Endodermal cell (in vitro differentiated cells): ENCODE measurements around the gene RASGRF1. TPM values are rescaled to one million over a fixed set of nuclear protein-coding genes. Genes with fewer than 3 reads are reported as not detected.

Experiments used
- DNase-seq: peaks from one replicate; pipeline ENCODE4 v3.0.0-alpha.2; 2017
- H3K27ac ChIP-seq: 2 replicates; pipeline ENCODE4 v1.5.1; 2013; ENCODE audit warnings: mild to moderate bottlenecking, low read depth, low read length, moderate library complexity
- H3K27me3 ChIP-seq: 2 replicates; pipeline ENCODE4 v1.6.1; 2013; ENCODE audit warnings: mild to moderate bottlenecking, low read length, moderate library complexity; ENCODE audit not compliant: insufficient read depth, control insufficient read depth, poor library complexity, severe bottlenecking
- H3K36me3 ChIP-seq: 2 replicates; pipeline ENCODE4 v1.7.0; 2013; ENCODE audit warnings: mild to moderate bottlenecking, low read length, moderate library complexity; ENCODE audit not compliant: control insufficient read depth, insufficient read depth
- H3K4me1 ChIP-seq: one replicate; pipeline ENCODE4 v1.7.0; 2013; ENCODE audit warnings: low read length; ENCODE audit not compliant: control insufficient read depth, insufficient read depth
- H3K4me3 ChIP-seq: 2 replicates; pipeline ENCODE4 v1.5.1; 2013; ENCODE audit warnings: mild to moderate bottlenecking, low read length, moderate library complexity
- H3K9ac ChIP-seq: 2 replicates; pipeline ENCODE4 v1.6.1; 2013; ENCODE audit warnings: mild to moderate bottlenecking, low read length, moderate library complexity; ENCODE audit not compliant: poor library complexity, severe bottlenecking; ENCODE audit errors: extremely low read depth
- H3K9me3 ChIP-seq: 2 replicates; pipeline ENCODE4 v1.6.1; 2013; ENCODE audit warnings: mild to moderate bottlenecking, low read length, moderate library complexity; ENCODE audit not compliant: control insufficient read depth
- H3K27ac Mint-ChIP-seq: 2 replicates; pipeline ENCODE4 v1.8.0; 2020; ENCODE audit warnings: mixed read lengths
- H3K27me3 Mint-ChIP-seq: 2 replicates; pipeline ENCODE4 v1.8.0; 2021; ENCODE audit warnings: mild to moderate bottlenecking, mixed read lengths; ENCODE audit not compliant: insufficient read depth
- H3K36me3 Mint-ChIP-seq: 2 replicates; pipeline ENCODE4 v1.8.0; 2020; ENCODE audit warnings: low read depth, mixed read lengths
- H3K4me1 Mint-ChIP-seq: 2 replicates; pipeline ENCODE4 v1.8.0; 2020; ENCODE audit warnings: mixed read lengths
- H3K4me3 Mint-ChIP-seq: 2 replicates; pipeline ENCODE4 v1.8.0; 2020; ENCODE audit warnings: mild to moderate bottlenecking, moderate library complexity, mixed read lengths
- H3K9me3 Mint-ChIP-seq: 2 replicates; pipeline ENCODE4 v1.8.0; 2020; ENCODE audit warnings: mild to moderate bottlenecking, mixed read lengths
- WGBS, 2 experiments: methylation state at CpG; one replicate each; pipeline versions ENCODE4 v1.1.5 to v1.1.7; 2013; ENCODE audit warnings: missing lambda C conversion rate in 2 of 2, mixed read lengths in 1 of 2; ENCODE audit not compliant: insufficient coverage in 1 of 2, insufficient read length in 1 of 2; 5-methylcytosine and 5-hydroxymethylcytosine counted together
- total RNA-seq, 2 donors: library from RNA; stranded (reverse); fragmentation: NEBNext Ultra II Directional in 1 of 2; extraction: Animal tissue kit (Norgen Biotek cat#: 25700) in 1 of 2; gene quantifications; 2 replicates in 1 of 2; 3 replicates in 1 of 2; pipeline ENCODE4 v1.2.1, GENCODE V29; 2021
- TF ChIP-seq, protein P1 (sequence below): fragments of 200-600 bp; sonication (generic); conservative IDR thresholded peaks from 2 replicates; pipeline ENCODE4 v1.5.0; 2021; ENCODE audit warnings: antibody characterized with exemption, mild to moderate bottlenecking

RASGRF1 gene
- total RNA-seq, 2 donors from 2014 or later, result 0.20 TPM; not detected in 1

- Mint-ChIP-seq H3K27ac (no peak overlapping the region), H3K36me3 (no peaks in the 10 kb centered on the region), H3K9me3 (no peaks in the 10 kb centered on the region), H3K4me3 (no peak overlapping the region), H3K27me3 (peaks cover 15% of the 10 kb centered on the region), H3K4me1 (peaks cover 11% of the 10 kb centered on the region)
- no peak for DNase-seq
- 96 to 97% methylated on average over 4 to 9 of the region's 9 CpGs for WGBS, 2 experiments
- Histone ChIP-seq H3K36me3 (no peaks in the 10 kb centered on the region), H3K9ac (no peak overlapping the region), H3K4me3 (no peak overlapping the region), H3K27me3 (no peaks in the 10 kb centered on the region), H3K4me1 (no peaks in the 10 kb centered on the region), H3K27ac (no peak overlapping the region), H3K9me3 (no peaks in the 10 kb centered on the region)
- TF ChIP-seq, protein P1, sequence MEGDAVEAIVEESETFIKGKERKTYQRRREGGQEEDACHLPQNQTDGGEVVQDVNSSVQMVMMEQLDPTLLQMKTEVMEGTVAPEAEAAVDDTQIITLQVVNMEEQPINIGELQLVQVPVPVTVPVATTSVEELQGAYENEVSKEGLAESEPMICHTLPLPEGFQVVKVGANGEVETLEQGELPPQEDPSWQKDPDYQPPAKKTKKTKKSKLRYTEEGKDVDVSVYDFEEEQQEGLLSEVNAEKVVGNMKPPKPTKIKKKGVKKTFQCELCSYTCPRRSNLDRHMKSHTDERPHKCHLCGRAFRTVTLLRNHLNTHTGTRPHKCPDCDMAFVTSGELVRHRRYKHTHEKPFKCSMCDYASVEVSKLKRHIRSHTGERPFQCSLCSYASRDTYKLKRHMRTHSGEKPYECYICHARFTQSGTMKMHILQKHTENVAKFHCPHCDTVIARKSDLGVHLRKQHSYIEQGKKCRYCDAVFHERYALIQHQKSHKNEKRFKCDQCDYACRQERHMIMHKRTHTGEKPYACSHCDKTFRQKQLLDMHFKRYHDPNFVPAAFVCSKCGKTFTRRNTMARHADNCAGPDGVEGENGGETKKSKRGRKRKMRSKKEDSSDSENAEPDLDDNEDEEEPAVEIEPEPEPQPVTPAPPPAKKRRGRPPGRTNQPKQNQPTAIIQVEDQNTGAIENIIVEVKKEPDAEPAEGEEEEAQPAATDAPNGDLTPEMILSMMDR, result no peak
Observed at GRCh38 chr15:79002581-79002980, 88.0 kb downstream of the RASGRF1 start.

GRCh38 chr15:78999636-79000035 is 90.9 kb downstream of the RASGRF1 start:
- H3K4me1 ChIP-seq, result no peaks in the 10 kb centered on the region
- WGBS, 2 experiments, result 60 to 75% methylated on average over 2 to 11 of the region's 11 CpGs
- TF ChIP-seq, protein P1, result no peak
- no peaks in the 10 kb centered on the region for H3K9me3 Mint-ChIP-seq
- H3K36me3 ChIP-seq, result no peaks in the 10 kb centered on the region
- no peak overlapping the region for H3K27ac ChIP-seq
- H3K36me3 Mint-ChIP-seq, result no peaks in the 10 kb centered on the region
- H3K27me3 ChIP-seq, result no peaks in the 10 kb centered on the region
- H3K9me3 ChIP-seq, result no peaks in the 10 kb centered on the region
- H3K9ac ChIP-seq, result no peak overlapping the region
- H3K27me3 Mint-ChIP-seq, result peaks cover 4% of the 10 kb centered on the region
- no peak for DNase-seq
- H3K4me3 ChIP-seq, result no peak overlapping the region
- H3K4me1 Mint-ChIP-seq, result peaks cover 11% of the 10 kb centered on the region
- H3K27ac Mint-ChIP-seq, result no peak overlapping the region
- no peak overlapping the region for H3K4me3 Mint-ChIP-seq

DNA sequence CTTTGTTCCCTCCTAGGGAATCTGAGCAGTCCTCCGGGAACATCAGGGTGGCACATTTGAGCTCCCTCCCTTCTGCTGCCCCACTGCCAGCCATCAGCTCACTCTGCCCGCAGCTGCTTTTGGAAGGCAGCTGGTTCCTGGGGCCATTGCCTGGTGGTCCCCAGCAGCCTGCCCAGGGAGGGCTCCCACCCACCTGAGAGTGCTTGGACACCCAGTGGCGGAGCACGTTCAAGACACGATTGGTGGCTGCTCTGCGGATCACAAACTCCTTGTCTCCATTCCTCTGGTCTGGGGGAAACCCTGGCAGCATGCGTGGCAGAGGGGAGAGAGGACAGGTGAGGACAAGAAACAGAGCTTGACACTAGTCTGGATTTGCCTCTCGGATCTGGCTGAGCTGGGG is 92.1 kb downstream of the RASGRF1 start:
- Mint-ChIP-seq H3K27me3 (peaks cover 2% of the 10 kb centered on the region), H3K27ac (no peak overlapping the region), H3K36me3 (no peaks in the 10 kb centered on the region), H3K4me3 (no peak overlapping the region), H3K4me1 (peaks cover 9% of the 10 kb centered on the region), H3K9me3 (no peaks in the 10 kb centered on the region)
- no peaks in the 10 kb centered on the region for H3K36me3 ChIP-seq
- no peaks in the 10 kb centered on the region for H3K4me1 ChIP-seq
- no peaks in the 10 kb centered on the region for H3K9me3 ChIP-seq
- TF ChIP-seq, protein P1, result no peak
- DNase-seq, result no peak
- 87 to 91% methylated on average over 6 to 8 of the region's 8 CpGs for WGBS, 2 experiments
- H3K9ac ChIP-seq, result no peak overlapping the region
- no peak overlapping the region for H3K4me3 ChIP-seq
- H3K27me3 ChIP-seq, result no peaks in the 10 kb centered on the region
- no peak overlapping the region for H3K27ac ChIP-seq
